HEK293 (cell line): ENCODE measurements around the gene RPRD1B.

ENCODE experiments used
- CTCF ChIA-PET: fragments of 350-600 bp; formaldehyde crosslinking; extraction: SDS; loops from one replicate; lab custom pipeline; 2021; ENCODE audit warnings: antibody characterized with exemption; lab: Yijun Ruan, JAX
- POLR2A ChIA-PET: fragments of 300-600 bp; formaldehyde crosslinking; extraction: SDS; loops from one replicate; lab custom pipeline; 2020; ENCODE audit warnings: antibody characterized with exemption, inconsistent platforms; lab: Yijun Ruan, JAX
- H3K27ac ChIP-seq: fragments of 200-500 bp; sonication (Bioruptor generic); 2 replicates; pipeline ENCODE4 v1.5.1; 2014; ENCODE audit warnings: low read depth, low read length, control low read depth, inconsistent platforms; ENCODE audit errors: extremely low read depth
- H3K36me3 ChIP-seq, 2 experiments: fragments of 200-500 bp in 1 of 2; sonication (Bioruptor generic) in 1 of 2; 1 replicate in 1 of 2; 2 replicates in 1 of 2; pipeline ENCODE4 v1.5.1; 2014 to 2017; ENCODE audit warnings: inconsistent platforms in 2 of 2, low read length in 2 of 2; ENCODE audit not compliant: control insufficient read depth in 2 of 2, insufficient read depth in 1 of 2
- H3K4me1 ChIP-seq: fragments of 200-500 bp; sonication (Bioruptor generic); 2 replicates; pipeline ENCODE4 v1.5.1; 2014; ENCODE audit warnings: mild to moderate bottlenecking, low read length, inconsistent platforms; ENCODE audit not compliant: control insufficient read depth, insufficient read depth
- H3K4me3 ChIP-seq: 2 replicates; pipeline ENCODE4 v1.5.1; 2011; ENCODE audit warnings: low read depth, mild to moderate bottlenecking, control low read depth, low read length, moderate library complexity
- H3K9me3 ChIP-seq: fragments of 200-500 bp; sonication (Bioruptor generic); 2 replicates; pipeline ENCODE4 v1.5.1; 2014; ENCODE audit warnings: low read depth, low read length, inconsistent platforms; ENCODE audit not compliant: control insufficient read depth, insufficient read depth
- ELK4 ChIP-seq: IDR thresholded peaks from 2 replicates; pipeline ENCODE4 v1.6.1; 2011; ENCODE audit warnings: mild to moderate bottlenecking, low read depth, low read length, borderline replicate concordance
- KLF10 ChIP-seq: fragments of 450-650 bp; IDR thresholded peaks from 2 replicates; pipeline ENCODE4 v1.5.1; 2018; ENCODE audit warnings: missing biosample characterization, mild to moderate bottlenecking, missing genetic modification characterization
- MYNN ChIP-seq: fragments of 450-650 bp; formaldehyde crosslinking; IDR thresholded peaks from 2 replicates; pipeline ENCODE4 v1.5.1; 2016; ENCODE audit warnings: missing biosample characterization, missing genetic modification characterization, borderline replicate concordance
- PRDM10 ChIP-seq: fragments of 450-650 bp; formaldehyde crosslinking; IDR thresholded peaks from 2 replicates; pipeline ENCODE4 v1.5.1; 2016; ENCODE audit warnings: missing biosample characterization, missing genetic modification characterization
- RBAK ChIP-seq: fragments of 450-650 bp; formaldehyde crosslinking; IDR thresholded peaks from 2 replicates; pipeline ENCODE4 v1.5.1; 2016; ENCODE audit warnings: missing biosample characterization, missing genetic modification characterization
- ZBTB6 ChIP-seq: fragments of 450-650 bp; formaldehyde crosslinking; IDR thresholded peaks from 2 replicates; pipeline ENCODE4 v1.5.1; 2017; ENCODE audit warnings: missing biosample characterization, missing genetic modification characterization
- ZNF19 ChIP-seq: fragments of 450-650 bp; formaldehyde crosslinking; IDR thresholded peaks from 2 replicates; pipeline ENCODE4; 2016; ENCODE audit warnings: missing biosample characterization, missing genetic modification characterization, low read depth
- ZNF239 ChIP-seq: fragments of 450-650 bp; formaldehyde crosslinking; IDR thresholded peaks from 2 replicates; pipeline ENCODE4 v1.5.1; 2016; ENCODE audit warnings: missing biosample characterization, missing genetic modification characterization
- ZNF248 ChIP-seq: fragments of 450-650 bp; formaldehyde crosslinking; IDR thresholded peaks from 2 replicates; pipeline ENCODE4 v1.5.1; 2017; ENCODE audit warnings: missing biosample characterization, missing genetic modification characterization
- ZNF324 ChIP-seq: fragments of 450-650 bp; formaldehyde crosslinking; IDR thresholded peaks from 2 replicates; pipeline ENCODE4 v1.5.1; 2016; ENCODE audit warnings: missing biosample characterization, missing genetic modification characterization
- ZNF391 ChIP-seq: fragments of 450-650 bp; formaldehyde crosslinking; IDR thresholded peaks from 2 replicates; pipeline ENCODE4 v1.5.1; 2016; ENCODE audit warnings: low read depth, missing biosample characterization, missing genetic modification characterization, borderline replicate concordance
- ZNF513 ChIP-seq: fragments of 450-650 bp; IDR thresholded peaks from 2 replicates; pipeline ENCODE4 v1.5.1; 2018; ENCODE audit warnings: missing biosample characterization, missing genetic modification characterization
- ZNF623 ChIP-seq: fragments of 450-650 bp; formaldehyde crosslinking; IDR thresholded peaks from 2 replicates; pipeline ENCODE4 v1.5.1; 2016; ENCODE audit warnings: missing biosample characterization, missing genetic modification characterization
- ZNF704 ChIP-seq: fragments of 450-650 bp; formaldehyde crosslinking; IDR thresholded peaks from 2 replicates; pipeline ENCODE4 v1.5.1; 2016; ENCODE audit warnings: missing biosample characterization, missing genetic modification characterization
- ZNF76 ChIP-seq: fragments of 450-650 bp; formaldehyde crosslinking; IDR thresholded peaks from 2 replicates; pipeline ENCODE4; 2016; ENCODE audit warnings: low read depth, missing biosample characterization, missing genetic modification characterization, borderline replicate concordance

The RPRD1B gene

GRCh38 chr20:38034961-38035360 lies 1.4 kb downstream of the RPRD1B start:
- ChIA-PET CTCF (no interaction called here), POLR2A (interaction anchor here (2.5 kb wide), 1 partner anchor 11 kb away, joined by 12 read pairs; no protein-coding TSS in a partner anchor)
- peak overlapping the region; percentile 90 for H3K4me3 ChIP-seq
- peaks cover 17 to 50% of the 10 kb centered on the region in 2 experiments; a peak in 2 of 3 replicates for H3K36me3 ChIP-seq
- TF ChIP-seq PRDM10 (tag by site-specific recombination) (peak; percentile 47), ZBTB6 (no peak), MYNN (tag by site-specific recombination) (no peak), ZNF391 (tag by site-specific recombination) (no peak), ZNF623 (tag by site-specific recombination) (no peak)
- H3K4me1 ChIP-seq, result no peaks in the 10 kb centered on the region
- H3K9me3 ChIP-seq, result no peaks in the 10 kb centered on the region
- no peak overlapping the region for H3K27ac ChIP-seq

GRCh38 chr20:38036366-38036765 lies 2.8 kb downstream of the RPRD1B start:
- CTCF ChIA-PET, result interaction anchor here (0.7 to 1.0 kb wide), 3 partner anchors 13 to 207 kb away, joined by 3 to 4 read pairs (median 4); no protein-coding TSS in a partner anchor
- Histone ChIP-seq H3K4me1 (no peaks in the 10 kb centered on the region), H3K27ac (no peak overlapping the region), H3K36me3 (peaks cover 17 to 56% of the 10 kb centered on the region in 2 experiments; a peak in 2 of 3 replicates), H3K9me3 (no peaks in the 10 kb centered on the region), H3K4me3 (no peak overlapping the region)
- POLR2A ChIA-PET, result interaction anchor here (0.7 kb wide), 1 partner anchor 13 kb away, joined by 8 read pairs; no protein-coding TSS in a partner anchor
- no peak for TF ChIP-seq ZNF19 (tag by site-specific recombination)
- no peak for TF ChIP-seq RBAK (tag by site-specific recombination)
- no peak for TF ChIP-seq ELK4
- no peak for TF ChIP-seq ZNF76 (tag by site-specific recombination)
- TF ChIP-seq ZNF704 (tag by site-specific recombination), result no peak
- no peak for TF ChIP-seq ZNF248 (tag by site-specific recombination)
- TF ChIP-seq ZNF513 (tag by site-specific recombination), result no peak
- no peak for TF ChIP-seq ZNF239
- no peak for TF ChIP-seq KLF10 (tag by site-specific recombination)
- no peak for TF ChIP-seq ZNF324
